HCT116 (cell line): ENCODE measurements around the gene GFOD2. TPM values are rescaled to one million over a fixed set of nuclear protein-coding genes. Genes with fewer than 3 reads are reported as not detected.

Experiments used
- ATAC-seq: fragments of 200-7000 bp; cut with Tn5 transposase; 2 replicates; pipeline ENCODE4 v1.9.1; 2020; ENCODE audit warnings: mild to moderate bottlenecking, moderate library complexity
- BruUV-seq: library from RNA; stranded (reverse); fragments of 400-500 nt; replicated peaks from 2 replicates; lab custom pipeline; 2021; lab: Mats Ljungman, UMichigan
- CTCF ChIA-PET: fragments of 300-600 bp; sonication (Branson Sonifier 250); formaldehyde crosslinking; loops from one replicate; lab custom pipeline; 2021; ENCODE audit warnings: antibody characterized with exemption; lab: Charles Lee
- POLR2A ChIA-PET: fragments of 300-600, 350-600 bp; sonication (Branson Sonifier 250); formaldehyde crosslinking; loops from one replicate; lab custom pipeline; 2021; ENCODE audit warnings: antibody characterized with exemption; lab: Charles Lee
- RAD21 ChIA-PET, 2 experiments: fragments of 300-600 bp; sonication (Branson Sonifier 250); formaldehyde crosslinking; loops; one replicate each; lab custom pipeline; 2023; ENCODE audit warnings: low total read pairs in 2 of 2; ENCODE audit not compliant: uncharacterized antibody in 2 of 2, unreplicated experiment in 2 of 2, low non-redundant PET in 1 of 2; lab: Charles Lee
- DNase-seq: peaks from one replicate; pipeline ENCODE4 v3.0.0-alpha.2; 2010; ENCODE audit warnings: low read depth, low spot score
- H2AFZ ChIP-seq: fragments of 200-600 bp; shearing (Covaris generic), sonication (generic); 2 replicates; pipeline ENCODE4 v1.6.1; 2017; ENCODE audit warnings: low read depth, mixed run types, mixed read lengths, antibody characterized with exemption, low read length; ENCODE audit not compliant: poor library complexity, severe bottlenecking
- H3K27ac ChIP-seq: 2 replicates; pipeline ENCODE4 v1.5.1; 2012; ENCODE audit warnings: low read depth, low read length
- H3K27me3 ChIP-seq: fragments of 200-600 bp; sonication (generic); 2 replicates; pipeline ENCODE4 v1.6.1; 2016; ENCODE audit warnings: mixed run types, low read length, mixed read lengths; ENCODE audit not compliant: insufficient read depth
- H3K36me3 ChIP-seq, 2 experiments: fragments of 200-500 bp in 1 of 2; fragments of 200-600 bp in 1 of 2; sonication (Bioruptor generic) in 1 of 2; sonication (generic) in 1 of 2; 2 replicates each; pipeline versions ENCODE4 v1.5.1 to v1.6.1; 2014 to 2016; ENCODE audit warnings: low read length in 2 of 2, inconsistent platforms in 1 of 2, mixed read lengths in 1 of 2, mixed run types in 1 of 2; ENCODE audit not compliant: insufficient read depth in 2 of 2, control insufficient read depth in 1 of 2
- H3K4me1 ChIP-seq, 2 experiments: fragments of 200-600 bp in 1 of 2; sonication (generic) in 1 of 2; 2 replicates each; pipeline versions ENCODE4 v1.5.1 to v1.6.1; 2012 to 2017; ENCODE audit warnings: low read length in 2 of 2, inconsistent platforms in 1 of 2, mild to moderate bottlenecking in 1 of 2, mixed read lengths in 1 of 2, mixed run types in 1 of 2, moderate library complexity in 1 of 2; ENCODE audit not compliant: insufficient read depth in 2 of 2, control insufficient read depth in 1 of 2
- H3K4me2 ChIP-seq: fragments of 200-600 bp; sonication (generic); 2 replicates; pipeline ENCODE4 v1.6.1; 2017; ENCODE audit warnings: mixed run types, low read length, mixed read lengths
- H3K4me3 ChIP-seq, 2 experiments: fragments of 200-600 bp in 1 of 2; sonication (generic) in 1 of 2; replicated peaks in 1 of 2; 2 replicates each; pipeline ENCODE4 v1.5.1; 2011 to 2016; ENCODE audit warnings: low read length in 2 of 2, control low read depth in 1 of 2, low read depth in 1 of 2, mild to moderate bottlenecking in 1 of 2, mixed read lengths in 1 of 2, mixed run types in 1 of 2
- H3K79me2 ChIP-seq: fragments of 200-600 bp; sonication (generic); 2 replicates; pipeline ENCODE4 v1.6.1; 2017; ENCODE audit warnings: mild to moderate bottlenecking, mixed run types, low read length, moderate library complexity, mixed read lengths; ENCODE audit not compliant: insufficient read depth
- H3K9ac ChIP-seq: fragments of 200-600 bp; sonication (generic); 2 replicates; pipeline ENCODE4 v1.6.1; 2016; ENCODE audit warnings: low read length, mixed read lengths
- H3K9me2 ChIP-seq: fragments of 200-600 bp; sonication (generic), shearing (Covaris generic); 2 replicates; pipeline ENCODE4 v1.6.1; 2017; ENCODE audit warnings: mixed run types, mild to moderate bottlenecking, moderate library complexity; ENCODE audit not compliant: insufficient read depth
- H3K9me3 ChIP-seq, 2 experiments: fragments of 200-500 bp in 1 of 2; fragments of 200-600 bp in 1 of 2; sonication (Bioruptor generic) in 1 of 2; sonication (generic) in 1 of 2; 2 replicates each; pipeline ENCODE4 v1.6.1; 2014 to 2017; ENCODE audit warnings: low read length in 2 of 2, mixed read lengths in 2 of 2, inconsistent platforms in 1 of 2, low read depth in 1 of 2, mild to moderate bottlenecking in 1 of 2, mixed run types in 1 of 2, moderate library complexity in 1 of 2; ENCODE audit not compliant: control insufficient read depth in 1 of 2, insufficient read depth in 1 of 2
- H4K20me1 ChIP-seq: fragments of 200-600 bp; sonication (generic), shearing (Covaris generic); 2 replicates; pipeline ENCODE4 v1.6.1; 2017; ENCODE audit warnings: mixed run types, mild to moderate bottlenecking, moderate library complexity; ENCODE audit not compliant: insufficient read depth
- CBX3 ChIP-seq: IDR thresholded peaks from 2 replicates; pipeline ENCODE4 v1.6.1; 2012; ENCODE audit warnings: low read depth
- CEBPB ChIP-seq: IDR thresholded peaks from 2 replicates; pipeline ENCODE4 v1.6.1; 2012; ENCODE audit warnings: low read depth
- EGR1 ChIP-seq: IDR thresholded peaks from 2 replicates; pipeline ENCODE4 v1.6.1; 2012; ENCODE audit warnings: low read depth
- ELF1 ChIP-seq: IDR thresholded peaks from 2 replicates; pipeline ENCODE4 v1.6.1; 2012; ENCODE audit warnings: low read depth, borderline replicate concordance
- EZH2 ChIP-seq: fragments of 200-600 bp; sonication (generic); IDR thresholded peaks from 2 replicates; pipeline ENCODE4 v1.6.1; 2017; ENCODE audit warnings: antibody characterized with exemption, mixed run types
- JUND ChIP-seq: IDR thresholded peaks from 2 replicates; pipeline ENCODE4 v1.6.1; 2012
- POLR2A ChIP-seq: IDR thresholded peaks from 2 replicates; pipeline ENCODE4 v1.7.0; 2011; ENCODE audit warnings: borderline replicate concordance; ENCODE audit not compliant: insufficient read depth, insufficient read length; ENCODE audit errors: extremely low read depth
- POLR2AphosphoS5 ChIP-seq: IDR thresholded peaks from 2 replicates; pipeline ENCODE4 v1.6.1; 2011; ENCODE audit warnings: mild to moderate bottlenecking, low read depth, low read length, moderate library complexity
- RAD21 ChIP-seq: IDR thresholded peaks from 2 replicates; pipeline ENCODE4 v1.6.1; 2012; ENCODE audit warnings: low read depth, mild to moderate bottlenecking
- SP1 ChIP-seq: IDR thresholded peaks from 2 replicates; pipeline ENCODE4 v1.6.1; 2012; ENCODE audit warnings: low read depth
- SRF ChIP-seq: IDR thresholded peaks from 2 replicates; pipeline ENCODE4 v1.6.1; 2012; ENCODE audit warnings: low read depth
- TCF7L2 ChIP-seq: IDR thresholded peaks from 2 replicates; pipeline ENCODE4 v1.7.0; 2011; ENCODE audit warnings: borderline replicate concordance, inconsistent platforms; ENCODE audit not compliant: insufficient read depth, insufficient read length; ENCODE audit errors: extremely low read depth
- YY1 ChIP-seq: IDR thresholded peaks from 2 replicates; pipeline ENCODE4 v1.6.1; 2011; ENCODE audit warnings: low read length, low read depth, moderate library complexity, mild to moderate bottlenecking; ENCODE audit not compliant: insufficient replicate concordance; ENCODE audit errors: extremely low read depth
- ZFX ChIP-seq: fragments of 450-650 bp; IDR thresholded peaks from 2 replicates; pipeline ENCODE4 v1.6.1; 2017
- intact Hi-C: fragments of 100-400 bp; cut with micrococcal nuclease; formaldehyde crosslinking; loops from 2 replicates; pipeline ENCODE4 v1.10.0; 2022
- total RNA-seq: library from RNA; stranded (reverse); gene quantifications from one replicate; pipeline ENCODE4 v1.2.1, GENCODE V29; 2021; ENCODE audit not compliant: unreplicated experiment
- TF ChIP-seq, protein P1 (sequence below), 3 experiments: fragments of 200-600 bp in 1 of 3; sonication (generic) in 1 of 3; IDR thresholded peaks in 2 of 3; conservative IDR thresholded peaks in 1 of 3; 2 replicates each; pipeline ENCODE4 v1.5.1; 2012 to 2017; ENCODE audit warnings: low read depth in 2 of 3, low read length in 2 of 3, antibody characterized with exemption in 1 of 3, borderline replicate concordance in 1 of 3, control low read depth in 1 of 3, mild to moderate bottlenecking in 1 of 3, mixed read lengths in 1 of 3, mixed run types in 1 of 3, moderate library complexity in 1 of 3; ENCODE audit not compliant: insufficient read depth in 1 of 3
- TF ChIP-seq, protein P2 (sequence below): IDR thresholded peaks from 2 replicates; pipeline ENCODE4 v1.6.1; 2012
- TF ChIP-seq, protein P3 (sequence below): IDR thresholded peaks from 2 replicates; pipeline ENCODE4 v1.6.1; 2011; ENCODE audit warnings: mild to moderate bottlenecking, low read length, moderate library complexity; ENCODE audit not compliant: insufficient replicate concordance; ENCODE audit errors: extremely low read depth

Gene GFOD2
- total RNA-seq, 1 experiment from 2014 or later, result 17.4 TPM

DNA sequence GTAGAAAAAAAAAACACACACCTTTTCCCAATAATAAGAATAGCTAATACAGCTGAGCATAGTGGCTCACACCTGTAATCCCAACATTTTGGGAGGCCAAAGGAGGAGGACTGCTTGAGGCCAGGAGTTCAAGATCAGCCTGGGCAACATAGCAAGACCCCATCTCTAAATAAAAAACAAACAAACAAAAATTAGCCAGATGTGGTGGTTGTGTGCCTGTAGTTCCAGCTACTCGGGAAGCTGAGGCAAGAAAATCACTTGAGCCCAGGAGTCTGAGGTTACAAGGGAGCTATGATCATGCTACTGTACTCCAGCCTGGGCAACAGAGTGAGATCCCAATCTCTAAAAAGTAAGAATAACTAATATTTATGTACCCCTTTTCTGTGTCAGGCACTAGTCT is 42.8 kb upstream of the GFOD2 start:
- Histone ChIP-seq H3K4me3 (no peak overlapping the region), H3K4me1 (peaks cover 0 to 7% of the 10 kb centered on the region in 2 experiments; a peak in 2 of 4 replicates), H3K9me3 (no peaks in the 10 kb centered on the region), H4K20me1 (no peaks in the 10 kb centered on the region), H3K27ac (no peak overlapping the region), H3K9me2 (no peaks in the 10 kb centered on the region), H3K27me3 (no peaks in the 10 kb centered on the region), H3K4me2 (no peak overlapping the region), H2AFZ (no peak overlapping the region), H3K79me2 (no peaks in the 10 kb centered on the region), H3K9ac (no peak overlapping the region), H3K36me3 (no peaks in the 10 kb centered on the region)
- DNase-seq (no peak), ATAC-seq (no peak)
- intact Hi-C loops, result no loop called here
- TF ChIP-seq TCF7L2 (no peak), ELF1 (no peak), JUND (no peak), SP1 (no peak), POLR2A (no peak), RAD21 (no peak), CBX3 (no peak), YY1 (no peak), EGR1 (no peak)
- ChIA-PET CTCF (no interaction called here), RAD21 (no interaction called here), POLR2A (no interaction called here)
- no TSS peak for BruUV-seq

DNA sequence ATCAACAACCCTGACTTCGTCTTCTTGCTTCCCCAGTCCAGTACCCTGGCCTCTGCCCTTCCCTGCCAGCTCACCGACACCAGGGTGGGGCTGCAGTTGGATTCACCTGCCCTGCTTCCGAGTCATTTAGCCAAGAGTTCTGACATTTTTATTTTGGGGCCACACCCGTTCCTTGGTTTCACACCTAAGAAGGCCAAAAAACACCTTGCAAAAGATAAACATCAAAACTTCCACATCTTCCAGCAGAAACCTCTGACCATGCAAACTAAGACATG is 41.8 kb upstream of the GFOD2 start:
- no peak for ATAC-seq

More for the DNA sequence above, 41.8 kb upstream of the GFOD2 start:
- intact Hi-C loops, result no loop called here
- H3K36me3 ChIP-seq, result no peaks in the 10 kb centered on the region
- H3K4me3 ChIP-seq, result no peak overlapping the region
- RAD21 ChIA-PET, result no interaction called here
- H3K9me2 ChIP-seq, result no peaks in the 10 kb centered on the region
- H2AFZ ChIP-seq, result no peak overlapping the region
- DNase-seq, result no peak
- no peaks in the 10 kb centered on the region for H4K20me1 ChIP-seq
- peaks cover 0 to 7% of the 10 kb centered on the region in 2 experiments; a peak in 2 of 4 replicates for H3K4me1 ChIP-seq
- no peaks in the 10 kb centered on the region for H3K79me2 ChIP-seq
- H3K9me3 ChIP-seq, result no peaks in the 10 kb centered on the region
- H3K9ac ChIP-seq, result no peak overlapping the region
- no peaks in the 10 kb centered on the region for H3K27me3 ChIP-seq
- CTCF ChIA-PET, result no interaction called here
- peak overlapping the region; percentile 13; the same call in 1 of the 2 replicates for H3K4me2 ChIP-seq
- TF ChIP-seq POLR2A, result no peak
- no peak for TF ChIP-seq ZFX
- TF ChIP-seq EGR1, result no peak
- TF ChIP-seq, protein P1, sequence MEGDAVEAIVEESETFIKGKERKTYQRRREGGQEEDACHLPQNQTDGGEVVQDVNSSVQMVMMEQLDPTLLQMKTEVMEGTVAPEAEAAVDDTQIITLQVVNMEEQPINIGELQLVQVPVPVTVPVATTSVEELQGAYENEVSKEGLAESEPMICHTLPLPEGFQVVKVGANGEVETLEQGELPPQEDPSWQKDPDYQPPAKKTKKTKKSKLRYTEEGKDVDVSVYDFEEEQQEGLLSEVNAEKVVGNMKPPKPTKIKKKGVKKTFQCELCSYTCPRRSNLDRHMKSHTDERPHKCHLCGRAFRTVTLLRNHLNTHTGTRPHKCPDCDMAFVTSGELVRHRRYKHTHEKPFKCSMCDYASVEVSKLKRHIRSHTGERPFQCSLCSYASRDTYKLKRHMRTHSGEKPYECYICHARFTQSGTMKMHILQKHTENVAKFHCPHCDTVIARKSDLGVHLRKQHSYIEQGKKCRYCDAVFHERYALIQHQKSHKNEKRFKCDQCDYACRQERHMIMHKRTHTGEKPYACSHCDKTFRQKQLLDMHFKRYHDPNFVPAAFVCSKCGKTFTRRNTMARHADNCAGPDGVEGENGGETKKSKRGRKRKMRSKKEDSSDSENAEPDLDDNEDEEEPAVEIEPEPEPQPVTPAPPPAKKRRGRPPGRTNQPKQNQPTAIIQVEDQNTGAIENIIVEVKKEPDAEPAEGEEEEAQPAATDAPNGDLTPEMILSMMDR (IDR thresholded peaks at IDR 0.05 in 2 of 3, conservative IDR thresholded peaks at IDR 0.05 in 1 of 3; ENCODE audit: borderline replicate concordance in 1 of 3, insufficient read depth in 1 of 3, low read depth in 2 of 3, low read length in 2 of 3), result no peak
- TF ChIP-seq POLR2AphosphoS5, result no peak
- no peak for TF ChIP-seq RAD21
- TF ChIP-seq YY1, result no peak
- TF ChIP-seq SP1, result no peak
- TF ChIP-seq CBX3, result no peak
- no peak for TF ChIP-seq CEBPB
- no peak for TF ChIP-seq EZH2
- TF ChIP-seq, protein P2, sequence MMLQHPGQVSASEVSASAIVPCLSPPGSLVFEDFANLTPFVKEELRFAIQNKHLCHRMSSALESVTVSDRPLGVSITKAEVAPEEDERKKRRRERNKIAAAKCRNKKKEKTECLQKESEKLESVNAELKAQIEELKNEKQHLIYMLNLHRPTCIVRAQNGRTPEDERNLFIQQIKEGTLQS, result no peak
- TF ChIP-seq, protein P3, sequence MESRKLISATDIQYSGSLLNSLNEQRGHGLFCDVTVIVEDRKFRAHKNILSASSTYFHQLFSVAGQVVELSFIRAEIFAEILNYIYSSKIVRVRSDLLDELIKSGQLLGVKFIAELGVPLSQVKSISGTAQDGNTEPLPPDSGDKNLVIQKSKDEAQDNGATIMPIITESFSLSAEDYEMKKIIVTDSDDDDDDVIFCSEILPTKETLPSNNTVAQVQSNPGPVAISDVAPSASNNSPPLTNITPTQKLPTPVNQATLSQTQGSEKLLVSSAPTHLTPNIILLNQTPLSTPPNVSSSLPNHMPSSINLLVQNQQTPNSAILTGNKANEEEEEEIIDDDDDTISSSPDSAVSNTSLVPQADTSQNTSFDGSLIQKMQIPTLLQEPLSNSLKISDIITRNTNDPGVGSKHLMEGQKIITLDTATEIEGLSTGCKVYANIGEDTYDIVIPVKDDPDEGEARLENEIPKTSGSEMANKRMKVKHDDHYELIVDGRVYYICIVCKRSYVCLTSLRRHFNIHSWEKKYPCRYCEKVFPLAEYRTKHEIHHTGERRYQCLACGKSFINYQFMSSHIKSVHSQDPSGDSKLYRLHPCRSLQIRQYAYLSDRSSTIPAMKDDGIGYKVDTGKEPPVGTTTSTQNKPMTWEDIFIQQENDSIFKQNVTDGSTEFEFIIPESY, result no peak
- TF ChIP-seq JUND, result no peak
- TF ChIP-seq SRF, result no peak
- H3K27ac ChIP-seq, result no peak overlapping the region
- POLR2A ChIA-PET, result no interaction called here
- BruUV-seq, result no TSS peak
